ENCODE measurements around the gene SCRG1.
A peak's percentile ranks its signal among the peaks of the same experiment; 100 is the strongest.

SCRG1 gene

GRCh38 chr4:173411106-173411693, 12.3 kb upstream of the SCRG1 start:
- no peak for DNase-seq (ENCODE audit: low spot score)

GRCh38 chr4:173410079-173410478, 11.2 kb upstream of the SCRG1 start:
- no peak for DNase-seq (ENCODE audit: low spot score)

GRCh38 chr4:173405840-173406606, 7.1 kb upstream of the SCRG1 start:
- DNase-seq (ENCODE audit: low spot score): no peak

DNA sequence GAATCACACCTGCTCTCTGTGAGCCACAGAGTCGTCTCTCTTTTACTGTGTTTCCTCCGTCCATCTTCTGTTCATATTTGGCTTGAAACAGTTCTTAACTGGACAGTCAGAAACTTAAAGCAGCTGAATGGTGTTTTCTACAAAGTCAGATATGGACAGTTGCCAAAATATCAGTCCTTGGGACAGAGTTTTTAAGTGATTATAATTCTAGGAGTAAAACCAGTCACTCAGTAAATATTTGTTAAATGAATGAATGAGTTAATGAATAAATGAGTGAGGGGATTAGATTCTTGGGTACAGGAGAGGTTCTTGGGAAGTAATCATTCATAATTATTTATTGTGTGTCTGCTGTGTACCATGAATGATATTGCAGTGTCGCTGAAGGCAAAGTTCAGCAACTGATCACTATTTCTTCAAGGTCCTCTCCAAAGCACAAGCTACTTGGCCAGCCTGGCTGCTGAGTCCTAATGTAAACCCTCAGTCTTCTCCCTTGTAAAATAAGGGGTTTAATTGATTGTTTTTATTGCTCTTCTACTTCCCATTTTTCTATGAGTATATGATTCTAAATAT, 5.5 kb upstream of the SCRG1 start:
- no peak for DNase-seq (ENCODE audit: low spot score)

DNA sequence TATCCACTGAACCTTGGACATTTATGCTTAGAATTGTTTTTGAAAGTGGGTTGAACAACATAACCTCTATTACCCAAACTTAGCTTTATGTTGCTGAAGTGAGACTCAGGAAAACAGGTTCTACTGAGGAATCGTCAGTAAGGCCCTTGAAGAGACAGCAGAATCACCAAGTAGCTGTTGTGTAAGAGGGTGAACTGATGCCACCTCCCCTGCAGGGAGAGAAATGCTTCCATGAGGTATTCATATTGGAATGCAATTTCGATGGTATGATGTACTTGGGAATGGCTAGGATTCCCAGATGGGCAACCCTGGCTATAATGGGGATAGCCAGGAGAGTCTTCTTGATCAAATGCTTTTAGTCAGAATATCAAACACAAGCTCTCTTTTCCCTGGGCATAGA, 4.1 kb upstream of the SCRG1 start:
- no peak for DNase-seq (ENCODE audit: low spot score)

DNA sequence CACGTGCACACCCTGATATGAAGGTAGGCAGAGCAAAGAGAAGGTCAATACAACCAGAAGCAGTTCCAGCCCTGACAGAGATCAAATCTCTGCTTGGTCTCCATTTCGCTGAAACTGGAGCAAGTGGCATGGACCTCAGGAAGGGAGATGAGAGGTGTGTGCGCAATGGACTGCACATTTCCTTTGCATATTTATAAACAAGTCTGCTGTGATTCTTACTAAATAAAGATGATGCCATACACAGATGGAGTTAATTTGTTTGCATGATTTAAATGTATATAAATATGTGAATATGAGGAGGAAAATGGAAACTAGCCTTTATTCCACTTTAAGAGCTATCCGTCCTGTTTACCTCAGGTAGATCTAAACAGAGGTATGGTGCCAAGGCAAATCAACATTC, 2.1 kb upstream of the SCRG1 start:
- no peak for DNase-seq (ENCODE audit: low spot score)

GRCh38 chr4:173398220-173398619, 696 bp downstream of the SCRG1 start:
- no peak for DNase-seq (ENCODE audit: low spot score)

DNA sequence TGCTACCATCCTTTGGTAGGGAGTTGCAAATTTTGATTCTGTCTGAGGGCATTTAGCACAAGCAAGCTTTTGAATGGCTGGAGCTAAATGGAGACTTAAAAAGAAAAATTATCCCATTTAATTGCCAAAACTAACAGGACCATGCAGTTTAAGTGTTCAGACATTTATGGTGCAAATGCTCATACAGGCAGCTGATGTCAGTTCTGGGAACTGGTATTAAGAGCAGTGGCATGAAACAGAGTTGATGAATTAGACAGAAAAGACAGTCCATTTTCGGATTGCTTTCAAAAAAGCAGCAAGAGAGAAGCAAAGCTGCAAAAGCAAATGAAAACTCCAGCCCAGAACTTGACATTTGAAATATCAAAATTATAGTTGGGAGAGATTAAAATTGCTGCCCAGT, 1.3 kb downstream of the SCRG1 start:
- no peak for DNase-seq (ENCODE audit: low spot score)

- DNase-seq (ENCODE audit: low spot score): no peak
Observed at GRCh38 chr4:173391701-173392100, 7.2 kb downstream of the SCRG1 start.

DNA sequence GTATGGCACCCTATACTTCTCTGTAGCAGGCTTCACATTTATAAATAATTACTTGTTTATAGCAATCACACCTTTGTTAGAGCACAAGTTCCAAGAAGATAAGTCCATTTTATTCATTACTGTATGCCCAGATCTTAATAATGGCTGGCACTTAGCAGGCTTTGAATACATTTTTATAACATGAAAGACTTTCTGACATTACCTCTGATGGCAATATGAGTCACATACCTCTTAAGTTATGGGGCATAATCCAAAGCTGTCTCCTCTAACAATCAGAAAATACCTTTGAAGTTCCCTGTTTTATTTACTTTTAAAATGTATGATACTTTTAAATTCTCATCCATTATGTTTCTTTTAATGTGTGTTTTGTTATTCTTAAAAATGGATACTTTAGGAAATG, 12.2 kb downstream of the SCRG1 start:
- DNase-seq (ENCODE audit: low spot score): no peak

GRCh38 chr4:173382349-173382748, 16.6 kb downstream of the SCRG1 start:
- DNase-seq (ENCODE audit: low spot score): no peak

- no peak for DNase-seq (ENCODE audit: low spot score)
Observed at GRCh38 chr4:173381610-173382009, 17.3 kb downstream of the SCRG1 start.

- DNase-seq (ENCODE audit: low spot score): no peak
Observed at GRCh38 chr4:173380987-173381386, 17.9 kb downstream of the SCRG1 start.

DNA sequence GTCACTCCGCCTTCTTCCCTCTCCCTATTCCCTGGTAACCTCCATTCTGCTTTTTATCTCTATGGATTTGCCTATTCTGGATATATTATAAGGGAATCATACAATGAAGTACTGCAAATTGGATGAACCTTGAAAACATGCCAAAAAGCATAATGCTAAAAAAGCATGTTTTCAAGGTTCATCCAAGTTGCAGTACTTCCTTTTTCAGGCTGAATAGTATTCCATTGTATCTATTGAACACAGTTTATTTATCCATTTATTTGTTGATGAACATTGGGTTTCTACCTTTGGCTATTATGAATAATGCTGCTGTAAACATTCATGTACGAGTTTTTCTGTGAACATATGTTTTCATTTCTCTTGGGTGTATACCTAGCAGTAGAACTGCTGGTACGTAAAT, 19.0 kb downstream of the SCRG1 start:
- DNase-seq (ENCODE audit: low spot score): no peak

DNA sequence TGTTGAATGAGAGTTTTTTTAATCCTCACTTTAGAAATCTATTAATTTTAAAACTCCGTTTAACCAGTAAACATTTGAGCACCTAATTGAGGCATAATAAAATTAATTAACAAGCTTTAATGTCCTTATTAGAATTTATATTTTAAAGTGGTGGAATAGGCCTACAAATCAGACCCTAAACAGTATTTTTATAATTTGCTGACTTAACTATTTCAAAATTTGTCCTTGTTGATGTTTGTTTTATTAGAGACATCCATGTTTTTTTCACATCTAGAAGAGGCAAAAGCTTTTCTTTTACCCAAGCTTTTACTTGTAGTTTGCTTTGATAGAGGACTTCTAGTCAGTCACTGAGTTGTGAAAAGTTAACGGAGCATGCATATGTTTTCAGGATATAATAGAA, 24.3 kb downstream of the SCRG1 start:
- DNase-seq (ENCODE audit: low spot score): no peak

- peak; percentile 14 for DNase-seq (ENCODE audit: low spot score)
Observed at GRCh38 chr4:173371292-173372192, 27.4 kb downstream of the SCRG1 start.

DNA sequence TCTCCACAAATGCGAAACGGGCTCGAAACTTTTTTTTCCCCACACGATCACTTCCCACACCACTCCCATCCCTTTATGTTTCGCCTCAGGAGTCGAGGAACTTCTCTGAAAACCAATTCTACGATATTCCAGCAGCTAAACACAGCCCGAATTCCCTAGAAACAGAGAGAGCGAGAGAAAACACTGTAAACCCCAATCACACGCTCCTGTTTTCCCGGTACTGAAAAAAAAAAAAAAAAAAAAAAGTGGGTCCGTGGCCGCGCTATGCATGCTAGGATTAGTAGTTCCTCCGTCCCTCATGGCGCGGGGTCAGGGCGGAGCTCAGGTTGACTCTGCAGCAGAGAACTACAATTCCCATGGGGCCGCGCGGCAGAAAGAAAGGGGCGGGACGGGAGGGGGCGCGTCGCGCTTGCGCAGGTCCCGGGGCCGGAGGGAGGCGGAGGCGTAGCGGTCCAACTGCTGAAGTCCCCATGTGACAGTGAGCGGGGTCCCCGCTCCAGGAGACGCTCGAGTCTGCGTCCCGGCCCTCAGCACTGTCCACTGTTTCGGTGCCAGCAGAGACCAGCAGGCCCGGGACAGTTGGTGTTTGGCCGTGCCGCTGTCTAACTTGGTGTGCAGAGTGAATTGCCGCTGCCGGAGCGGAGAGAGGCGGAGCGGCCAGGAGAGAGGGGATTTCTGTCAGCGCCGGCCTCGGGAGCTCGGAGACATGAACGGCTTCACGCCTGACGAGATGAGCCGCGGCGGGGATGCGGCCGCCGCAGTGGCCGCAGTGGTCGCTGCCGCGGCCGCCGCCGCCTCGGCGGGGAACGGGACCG, 28.2 kb downstream of the SCRG1 start, which contains the start of gene SAP30:
TSS of gene SAP30 (plus strand) at position 478 of the 815 bp plus-strand sequence. CDS start at position 707, 229 bp downstream.
- DNase-seq (ENCODE audit: low spot score): peak; percentile 97

DNA sequence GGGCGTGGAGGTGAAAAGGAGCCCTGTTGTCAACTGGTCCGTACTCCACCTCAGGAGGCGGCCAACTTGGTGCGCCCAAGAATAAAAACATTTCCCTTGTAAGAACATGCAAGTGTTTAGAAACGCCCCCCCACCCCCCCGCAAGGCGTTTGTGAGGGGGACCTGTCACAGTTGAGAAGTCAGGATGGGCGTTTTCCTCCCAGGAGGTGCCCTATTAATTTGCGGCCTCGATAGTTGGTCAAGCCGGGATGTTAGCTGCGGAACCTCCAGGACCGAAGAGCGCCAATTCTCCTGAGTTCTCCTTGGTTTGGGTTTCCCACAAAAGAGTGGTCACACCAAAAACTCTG, 28.8 kb downstream of the SCRG1 start:
- peak; percentile 61 for DNase-seq (ENCODE audit: low spot score)

DNA sequence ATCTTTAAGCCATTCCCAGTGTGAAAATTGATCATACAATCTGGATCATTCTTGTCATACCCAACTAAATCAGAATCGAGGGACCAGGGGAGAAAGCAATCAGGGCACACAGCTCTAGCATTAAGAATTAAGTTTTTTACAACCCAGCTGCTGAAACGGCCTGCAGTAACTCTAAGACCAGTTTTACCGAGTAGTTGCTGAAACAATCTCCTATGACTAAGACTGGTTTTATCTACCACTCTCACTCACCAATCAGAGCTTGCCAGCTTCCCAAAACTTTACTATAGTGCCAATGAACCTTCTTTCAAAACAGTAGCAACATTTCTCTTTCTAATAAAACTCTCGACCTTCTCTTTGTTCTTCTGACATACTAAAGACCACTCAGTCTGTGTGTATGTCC, 31.0 kb downstream of the SCRG1 start:
- DNase-seq (ENCODE audit: low spot score): no peak

GRCh38 chr4:173367285-173367684, 31.6 kb downstream of the SCRG1 start:
- DNase-seq (ENCODE audit: low spot score): no peak

DNA sequence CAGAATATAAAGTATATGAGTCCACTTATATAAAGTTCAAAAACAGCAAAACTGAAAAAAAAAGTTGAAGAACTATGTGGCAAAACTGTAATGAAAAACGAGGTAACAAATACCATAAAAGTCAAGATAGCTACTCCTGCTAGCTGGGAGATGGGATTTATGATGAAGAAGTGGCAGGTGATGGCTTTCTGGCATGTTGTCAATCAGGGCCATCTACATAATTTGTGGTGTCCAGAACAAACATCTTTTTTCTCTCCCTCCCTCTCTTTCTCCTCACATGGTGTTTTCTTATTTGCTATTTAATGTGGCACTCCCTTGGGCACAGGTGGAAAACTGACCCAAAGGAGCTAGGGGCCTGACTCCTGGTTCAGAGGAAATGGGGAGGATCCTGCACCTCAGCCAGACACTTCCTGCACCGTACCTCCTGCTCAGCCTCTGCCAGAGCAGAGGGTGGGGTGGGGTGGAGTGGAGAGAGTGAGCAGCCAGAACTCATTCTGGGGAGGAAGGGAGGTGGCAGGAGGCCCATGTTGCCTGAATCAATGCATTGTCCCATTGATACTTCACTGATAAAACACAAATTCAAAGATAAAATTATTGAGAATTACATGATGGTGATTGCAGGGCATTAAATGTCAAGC, 33.4 kb downstream of the SCRG1 start:
- peak; percentile 9 for DNase-seq (ENCODE audit: low spot score)

All from CD4-positive, alpha-beta T cell treated with Interleukin-6 at 100 ng/mL for 8 hours (primary cell).